K562 (cell line): ENCODE results near the gene ALDH16A1. TPM values are rescaled to one million over a fixed set of nuclear protein-coding genes. Genes with fewer than 3 reads are reported as not detected.

Experiments used
- AFF1 ChIP-seq, 2 experiments: fragments of 450-650 bp; IDR thresholded peaks; 2 replicates each; pipeline ENCODE4 v1.6.1; 2018; ENCODE audit warnings: mild to moderate bottlenecking in 2 of 2, low read depth in 1 of 2; ENCODE audit not compliant: partially characterized antibody in 2 of 2
- BCLAF1 ChIP-seq, 2 experiments: fragments of 450-650 bp in 1 of 2; IDR thresholded peaks; 2 replicates each; pipeline ENCODE4 v1.6.1; 2011 to 2017; ENCODE audit warnings: low read depth in 2 of 2, antibody characterized with exemption in 1 of 2, borderline replicate concordance in 1 of 2, low read length in 1 of 2, mild to moderate bottlenecking in 1 of 2, mixed read lengths in 1 of 2; ENCODE audit not compliant: control insufficient read depth in 1 of 2
- ETS2 ChIP-seq: IDR thresholded peaks from 2 replicates; pipeline ENCODE4 v1.6.1; 2016; ENCODE audit warnings: borderline replicate concordance, missing genetic modification characterization, mild to moderate bottlenecking, moderate library complexity, missing compliant biosample characterization; ENCODE audit not compliant: poor library complexity, severe bottlenecking
- FOXJ3 ChIP-seq: sonication (generic); formaldehyde crosslinking; IDR thresholded peaks from 2 replicates; pipeline ENCODE4 v1.4.0; 2020; ENCODE audit warnings: mild to moderate bottlenecking, missing genetic modification reagents
- FOXM1 ChIP-seq, 2 experiments: fragments of 450-650 bp in 1 of 2; sonication (generic) in 1 of 2; formaldehyde crosslinking in 1 of 2; IDR thresholded peaks; 2 replicates each; pipeline versions ENCODE4 v1.6.1 to v1.9.0; 2017 to 2022; ENCODE audit warnings: low read depth in 2 of 2, mild to moderate bottlenecking in 2 of 2, missing genetic modification reagents in 1 of 2, moderate library complexity in 1 of 2
- KDM2B ChIP-seq: fragments of 250-450 bp; sonication (Bioruptor Pico); IDR thresholded peaks from 2 replicates; pipeline ENCODE4 v1.8.0; 2021; ENCODE audit warnings: mild to moderate bottlenecking, moderate library complexity
- MLLT1 ChIP-seq, 2 experiments: fragments of 450-650 bp; IDR thresholded peaks; 2 replicates each; pipeline ENCODE4 v1.6.1; 2016
- NBN ChIP-seq: fragments of 450-650 bp; IDR thresholded peaks from 2 replicates; pipeline ENCODE4 v1.6.1; 2016; ENCODE audit warnings: low read depth, mild to moderate bottlenecking
- POLR2G ChIP-seq: fragments of 200-400 bp; formaldehyde crosslinking; IDR thresholded peaks from 2 replicates; pipeline ENCODE4 v1.6.1; 2017; ENCODE audit warnings: low read depth, mild to moderate bottlenecking, antibody characterized with exemption, low read length, moderate library complexity
- SLC30A9 ChIP-seq: fragments of 250-450 bp; sonication (Bioruptor Pico); IDR thresholded peaks from 2 replicates; pipeline ENCODE4 v1.8.0; 2022; ENCODE audit warnings: mild to moderate bottlenecking, moderate library complexity
- SUPT5H ChIP-seq: fragments of 450-650 bp; IDR thresholded peaks from 2 replicates; pipeline ENCODE4 v1.6.1; 2016
- ZNF41 ChIP-seq: fragments of 250-450 bp; sonication (Bioruptor Pico); conservative IDR thresholded peaks from 2 replicates; pipeline ENCODE4 v1.4.0; 2020; ENCODE audit warnings: mild to moderate bottlenecking
- ZNF511 ChIP-seq: sonication (generic); formaldehyde crosslinking; IDR thresholded peaks from 2 replicates; pipeline ENCODE4 v1.8.0; 2022; ENCODE audit warnings: mild to moderate bottlenecking, missing genetic modification reagents
- ZNF561 ChIP-seq: fragments of 450-650 bp; formaldehyde crosslinking; conservative IDR thresholded peaks from 2 replicates; pipeline ENCODE4 v1.4.0; 2020; ENCODE audit warnings: mild to moderate bottlenecking, moderate library complexity
- ZNF699 ChIP-seq: fragments of 250-450 bp; sonication (Bioruptor Pico); IDR thresholded peaks from 2 replicates; pipeline ENCODE4 v1.8.0; 2021; ENCODE audit warnings: mild to moderate bottlenecking, moderate library complexity; ENCODE audit not compliant: insufficient replicate concordance
- ZNF76 ChIP-seq: fragments of 250-450 bp; sonication (Bioruptor Pico); IDR thresholded peaks from 2 replicates; pipeline ENCODE4 v1.4.0; 2020; ENCODE audit warnings: mild to moderate bottlenecking, moderate library complexity, borderline replicate concordance
- polyA plus RNA-seq, 8 experiments: library from polyadenylated mRNA; depleted of rRNA in 4 of 8; stranded (reverse) in 5 of 8; unstranded in 3 of 8; fragments of >200 nt; fragmentation: Nextera tagmentation in 2 of 8; fragmentation: Illumina TruSeq in 1 of 8; extraction: Ambion mirVana in 2 of 8; extraction: Trizol in 1 of 8; gene quantifications; 2 replicates each; pipeline versions ENCODE4 v1.2.1 to v1.2.3, GENCODE V29; 2011 to 2014; ENCODE audit warnings: inconsistent platforms in 1 of 8, missing spikeins in 1 of 8
- total RNA-seq, 7 experiments: library from RNA; depleted of rRNA in 6 of 7; stranded (reverse); fragments of >200 nt in 6 of 7; fragmentation: Illumina TruSeq in 2 of 7; extraction: Trizol in 2 of 7; gene quantifications; 2 replicates each; pipeline versions ENCODE4 v1.2.1 to v1.2.3, GENCODE V29; 2011 to 2021; ENCODE audit warnings: low replicate concordance in 1 of 7

ALDH16A1 gene
- total and polyA plus RNA-seq, 9 of the 15 experiments (the other 6 are each of a cell fraction or from before 2014, with no cell fraction given) = 2.2 to 52.2 (median 7.6) TPM

- TF ChIP-seq SUPT5H = peak; percentile 30; the same call in 1 of the 2 replicates
- TF ChIP-seq SLC30A9 (CRISPR knock-in tag) = no peak
- 0 out of 2 replicates have a peak, but pooled peaks have one; percentile 69 for TF ChIP-seq NBN
- no peak for TF ChIP-seq FOXM1 (IDR thresholded peaks at IDR 0.05; ENCODE audit: low read depth)
- TF ChIP-seq FOXM1 (CRISPR knock-in tag; IDR thresholded peaks at IDR 0.05; ENCODE audit: low read depth) = no peak
- TF ChIP-seq ZNF76 (CRISPR knock-in tag) = no peak
- TF ChIP-seq KDM2B (CRISPR knock-in tag) = no peak
- no peak for TF ChIP-seq ZNF561 (CRISPR knock-in tag)
- TF ChIP-seq MLLT1 (IDR thresholded peaks at IDR 0.05) = peak; percentile 62 to 70; a peak in 2 of 4 replicates
- TF ChIP-seq FOXJ3 = no peak
- no peak for TF ChIP-seq ZNF699 (CRISPR knock-in tag)
- TF ChIP-seq BCLAF1 (IDR thresholded peaks at IDR 0.05; ENCODE audit: borderline replicate concordance in 1 of 2, control insufficient read depth in 1 of 2, low read depth in 2 of 2, low read length in 1 of 2) = no peak
- no peak for TF ChIP-seq ZNF41 (CRISPR knock-in tag)
- TF ChIP-seq POLR2G = no peak
- no peak for TF ChIP-seq ETS2 (tag)
- no peak for TF ChIP-seq AFF1 (IDR thresholded peaks at IDR 0.05; ENCODE audit: low read depth in 1 of 2, partially characterized antibody in 2 of 2)
- TF ChIP-seq ZNF511 = no peak
These were observed 29.7 kb upstream of the ALDH16A1 start, which contains the start of gene PTH2 (continued) for GRCh38 chr19:49423071-49423984.
